GM23338 (cell line): ENCODE data around the gene WIPI1. TPM values are rescaled to one million over a fixed set of nuclear protein-coding genes. Genes with fewer than 3 reads are reported as not detected.

ENCODE experiments used
- ATAC-seq: fragments of 200-7000 bp; cut with Tn5 transposase; 3 replicates; pipeline ENCODE4 v1.9.1; 2020
- DNase-seq: peaks from one replicate; pipeline ENCODE4 v3.0.0-alpha.2; 2015; ENCODE audit warnings: low spot score
- H2AFZ ChIP-seq: fragments of 200-600 bp; sonication (generic); 2 replicates; pipeline ENCODE4 v1.8.0; 2016; ENCODE audit warnings: antibody characterized with exemption, mild to moderate bottlenecking, moderate library complexity
- H3F3A ChIP-seq: fragments of 200-600 bp; sonication (generic); replicated peaks from 2 replicates; pipeline ENCODE4 v1.8.0; 2017; ENCODE audit warnings: antibody characterized with exemption, mixed run types, low read depth
- H3K27ac ChIP-seq: fragments of 200-600 bp; sonication (generic); 2 replicates; pipeline ENCODE4 v1.6.1; 2016; ENCODE audit warnings: low read depth
- H3K27me3 ChIP-seq: fragments of 200-600 bp; sonication (generic); 2 replicates; pipeline ENCODE4 v1.8.0; 2016; ENCODE audit warnings: mild to moderate bottlenecking, mixed run types, moderate library complexity; ENCODE audit not compliant: insufficient read depth
- H3K36me3 ChIP-seq: fragments of 200-600 bp; sonication (generic); 2 replicates; pipeline ENCODE4 v1.8.0; 2016; ENCODE audit warnings: mild to moderate bottlenecking; ENCODE audit not compliant: insufficient read depth
- H3K4me1 ChIP-seq: fragments of 200-600 bp; sonication (generic); 2 replicates; pipeline ENCODE4 v1.8.0; 2016; ENCODE audit warnings: mild to moderate bottlenecking, moderate library complexity; ENCODE audit not compliant: insufficient read depth
- H3K4me2 ChIP-seq: fragments of 200-600 bp; sonication (generic); 2 replicates; pipeline ENCODE4 v1.7.1; 2017; ENCODE audit warnings: mixed run types
- H3K4me3 ChIP-seq: fragments of 200-600 bp; sonication (generic); 2 replicates; pipeline ENCODE4 v1.6.1; 2016; ENCODE audit warnings: mixed run types
- H3K79me2 ChIP-seq: fragments of 200-600 bp; sonication (generic); replicated peaks from 2 replicates; pipeline ENCODE4 v1.8.0; 2017; ENCODE audit warnings: mild to moderate bottlenecking; ENCODE audit not compliant: insufficient read depth
- H3K9me2 ChIP-seq: fragments of 200-600 bp; sonication (generic); 2 replicates; pipeline ENCODE4 v1.8.0; 2017; ENCODE audit not compliant: insufficient read depth
- H4K20me1 ChIP-seq: fragments of 200-600 bp; sonication (generic); replicated peaks from 2 replicates; pipeline ENCODE4 v1.8.0; 2017; ENCODE audit warnings: mild to moderate bottlenecking; ENCODE audit not compliant: insufficient read depth
- H3K27ac Mint-ChIP-seq: 2 replicates; pipeline ENCODE4 v1.8.0; 2020; ENCODE audit warnings: inconsistent platforms, mild to moderate bottlenecking, moderate library complexity, mixed read lengths
- H3K27me3 Mint-ChIP-seq: 3 replicates; pipeline ENCODE4 v1.8.0; 2022; ENCODE audit warnings: low read depth, mild to moderate bottlenecking, moderate library complexity, mixed read lengths, inconsistent platforms; ENCODE audit not compliant: insufficient read depth, poor library complexity
- H3K36me3 Mint-ChIP-seq: 3 replicates; pipeline ENCODE4 v1.8.0; 2021; ENCODE audit warnings: low read depth, mild to moderate bottlenecking, inconsistent platforms, moderate library complexity, mixed read lengths
- H3K4me1 Mint-ChIP-seq: 3 replicates; pipeline ENCODE4 v1.8.0; 2020; ENCODE audit warnings: mild to moderate bottlenecking, inconsistent platforms, mixed read lengths
- H3K4me3 Mint-ChIP-seq: 3 replicates; pipeline ENCODE4 v1.8.0; 2021; ENCODE audit warnings: moderate library complexity, mild to moderate bottlenecking, inconsistent platforms, mixed read lengths
- H3K9me3 Mint-ChIP-seq: 3 replicates; pipeline ENCODE4 v1.8.0; 2020; ENCODE audit warnings: moderate library complexity, mild to moderate bottlenecking, inconsistent platforms, mixed read lengths
- EZH2phosphoT487 ChIP-seq: fragments of 200-600 bp; sonication (generic); IDR thresholded peaks from one replicate; pipeline ENCODE4 v1.8.1; 2018; ENCODE audit warnings: antibody characterized with exemption; ENCODE audit not compliant: unreplicated experiment
- NANOG ChIP-seq: IDR thresholded peaks from 2 replicates; pipeline ENCODE4 v1.6.1; 2016; ENCODE audit warnings: antibody characterized with exemption, borderline replicate concordance
- ZNF114 ChIP-seq: fragments of 250-450 bp; sonication (Bioruptor Pico); IDR thresholded peaks from 2 replicates; pipeline ENCODE4 v1.5.0; 2020; ENCODE audit warnings: mild to moderate bottlenecking, moderate library complexity
- ZNF331 ChIP-seq: fragments of 250-450 bp; sonication (Bioruptor Pico); IDR thresholded peaks from 2 replicates; pipeline ENCODE4 v1.5.0; 2020; ENCODE audit warnings: low read depth, mild to moderate bottlenecking, moderate library complexity
- polyA plus RNA-seq: library from polyadenylated mRNA; unstranded; fragments of >200 nt; fragmentation: Nextera tagmentation; extraction: Ambion mirVana; gene quantifications from 2 replicates; pipeline ENCODE4 v1.2.1, GENCODE V29; 2016
- total RNA-seq: library from RNA; depleted of rRNA; stranded (reverse); fragments of >200 nt; shearing (Covaris generic); gene quantifications from 2 replicates; pipeline ENCODE4 v1.2.3, GENCODE V29; 2014
- TF ChIP-seq, protein P1 (sequence below): IDR thresholded peaks from 2 replicates; pipeline ENCODE4 v1.6.1; 2016; ENCODE audit warnings: antibody characterized with exemption
- TF ChIP-seq, protein P2 (sequence below), 2 experiments: fragments of 200-600 bp in 1 of 2; sonication (generic) in 1 of 2; conservative IDR thresholded peaks; 2 replicates each; pipeline versions ENCODE4 v1.5.1 to v1.6.1; 2016 to 2017; ENCODE audit warnings: antibody characterized with exemption in 2 of 2, low read depth in 2 of 2, mild to moderate bottlenecking in 2 of 2, moderate library complexity in 1 of 2
- TF ChIP-seq, protein P3 (sequence below): fragments of 250-450 bp; sonication (Bioruptor Pico); IDR thresholded peaks from 2 replicates; pipeline ENCODE4 v1.5.0; 2020; ENCODE audit warnings: mild to moderate bottlenecking, moderate library complexity

The WIPI1 gene
- total and polyA plus RNA-seq, 2 experiments from 2014 or later = 24.1 to 29.3 TPM

DNA sequence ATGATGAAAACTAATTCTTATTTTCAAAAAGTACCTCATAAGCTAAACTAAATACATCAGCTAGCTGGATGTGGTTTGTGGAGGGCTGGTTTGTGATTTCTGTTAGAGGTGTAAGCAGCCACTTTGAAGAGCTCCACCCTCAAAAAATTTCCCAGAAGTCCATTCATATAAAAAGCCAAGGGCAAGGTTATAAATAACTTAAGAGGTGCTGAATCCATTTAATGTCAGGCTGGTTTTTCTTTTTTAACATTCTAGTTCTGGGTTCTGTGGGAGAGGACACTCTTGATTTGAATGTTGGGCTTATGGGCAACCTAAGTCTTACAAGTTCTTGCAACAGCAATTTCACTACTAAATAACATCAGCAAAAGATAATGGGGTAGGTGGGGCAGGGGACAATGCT is 3.4 kb upstream of the WIPI1 start (continued):
- TF ChIP-seq, protein P1, sequence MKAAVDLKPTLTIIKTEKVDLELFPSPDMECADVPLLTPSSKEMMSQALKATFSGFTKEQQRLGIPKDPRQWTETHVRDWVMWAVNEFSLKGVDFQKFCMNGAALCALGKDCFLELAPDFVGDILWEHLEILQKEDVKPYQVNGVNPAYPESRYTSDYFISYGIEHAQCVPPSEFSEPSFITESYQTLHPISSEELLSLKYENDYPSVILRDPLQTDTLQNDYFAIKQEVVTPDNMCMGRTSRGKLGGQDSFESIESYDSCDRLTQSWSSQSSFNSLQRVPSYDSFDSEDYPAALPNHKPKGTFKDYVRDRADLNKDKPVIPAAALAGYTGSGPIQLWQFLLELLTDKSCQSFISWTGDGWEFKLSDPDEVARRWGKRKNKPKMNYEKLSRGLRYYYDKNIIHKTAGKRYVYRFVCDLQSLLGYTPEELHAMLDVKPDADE = no peak
- TF ChIP-seq ZNF331 (CRISPR knock-in tag) (no peak), ZNF114 (CRISPR knock-in tag) (no peak)
- TF ChIP-seq, protein P2, sequence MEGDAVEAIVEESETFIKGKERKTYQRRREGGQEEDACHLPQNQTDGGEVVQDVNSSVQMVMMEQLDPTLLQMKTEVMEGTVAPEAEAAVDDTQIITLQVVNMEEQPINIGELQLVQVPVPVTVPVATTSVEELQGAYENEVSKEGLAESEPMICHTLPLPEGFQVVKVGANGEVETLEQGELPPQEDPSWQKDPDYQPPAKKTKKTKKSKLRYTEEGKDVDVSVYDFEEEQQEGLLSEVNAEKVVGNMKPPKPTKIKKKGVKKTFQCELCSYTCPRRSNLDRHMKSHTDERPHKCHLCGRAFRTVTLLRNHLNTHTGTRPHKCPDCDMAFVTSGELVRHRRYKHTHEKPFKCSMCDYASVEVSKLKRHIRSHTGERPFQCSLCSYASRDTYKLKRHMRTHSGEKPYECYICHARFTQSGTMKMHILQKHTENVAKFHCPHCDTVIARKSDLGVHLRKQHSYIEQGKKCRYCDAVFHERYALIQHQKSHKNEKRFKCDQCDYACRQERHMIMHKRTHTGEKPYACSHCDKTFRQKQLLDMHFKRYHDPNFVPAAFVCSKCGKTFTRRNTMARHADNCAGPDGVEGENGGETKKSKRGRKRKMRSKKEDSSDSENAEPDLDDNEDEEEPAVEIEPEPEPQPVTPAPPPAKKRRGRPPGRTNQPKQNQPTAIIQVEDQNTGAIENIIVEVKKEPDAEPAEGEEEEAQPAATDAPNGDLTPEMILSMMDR (conservative IDR thresholded peaks at IDR 0.05; ENCODE audit: low read depth in 2 of 2) = no peak

DNA sequence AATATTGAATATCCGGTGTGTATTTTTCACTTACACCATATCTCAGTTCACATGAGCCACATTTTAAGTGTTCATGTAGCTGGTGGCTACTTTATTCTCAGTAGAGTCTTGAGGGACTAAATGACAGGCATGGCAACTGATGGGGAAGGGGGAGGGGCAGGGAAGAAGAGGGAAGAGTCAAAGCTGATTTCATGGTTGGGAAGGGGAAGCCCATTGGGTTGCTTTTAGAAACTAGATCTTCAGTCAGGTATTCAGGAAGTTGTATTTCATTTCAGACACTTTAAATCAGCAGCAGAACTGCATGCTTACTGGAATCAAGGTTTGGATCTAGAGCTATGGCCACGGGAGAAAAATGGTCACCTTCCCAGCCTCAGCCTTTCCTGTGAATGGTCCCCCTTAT is 2.9 kb upstream of the WIPI1 start:
- Histone ChIP-seq H2AFZ (no peak overlapping the region), H3K4me1 (peaks cover 53% of the 10 kb centered on the region), H3K27me3 (peaks cover 7% of the 10 kb centered on the region; the same call in 1 of the 2 replicates), H3F3A (peaks cover 4% of the 10 kb centered on the region; the same call in 1 of the 2 replicates), H3K36me3 (no peaks in the 10 kb centered on the region), H3K79me2 (no peaks in the 10 kb centered on the region), H3K27ac (no peak overlapping the region), H3K4me2 (no peak overlapping the region), H4K20me1 (no peaks in the 10 kb centered on the region), H3K9me2 (no peaks in the 10 kb centered on the region), H3K4me3 (no peak overlapping the region)
- peaks cover 10% of the 10 kb centered on the region for H3K27me3 Mint-ChIP-seq
- no peak for TF ChIP-seq NANOG
- TF ChIP-seq, protein P2 (conservative IDR thresholded peaks at IDR 0.05; ENCODE audit: low read depth in 2 of 2) = no peak
- no peak for DNase-seq
- H3K4me1 Mint-ChIP-seq = peaks cover 55% of the 10 kb centered on the region
- no peak overlapping the region; the same call in 2 of the 3 replicates for H3K4me3 Mint-ChIP-seq
- no peaks in the 10 kb centered on the region for H3K36me3 Mint-ChIP-seq
- H3K9me3 Mint-ChIP-seq = no peaks in the 10 kb centered on the region; the same call in 2 of the 3 replicates
- ATAC-seq = no peak
- H3K27ac Mint-ChIP-seq = no peak overlapping the region

DNA sequence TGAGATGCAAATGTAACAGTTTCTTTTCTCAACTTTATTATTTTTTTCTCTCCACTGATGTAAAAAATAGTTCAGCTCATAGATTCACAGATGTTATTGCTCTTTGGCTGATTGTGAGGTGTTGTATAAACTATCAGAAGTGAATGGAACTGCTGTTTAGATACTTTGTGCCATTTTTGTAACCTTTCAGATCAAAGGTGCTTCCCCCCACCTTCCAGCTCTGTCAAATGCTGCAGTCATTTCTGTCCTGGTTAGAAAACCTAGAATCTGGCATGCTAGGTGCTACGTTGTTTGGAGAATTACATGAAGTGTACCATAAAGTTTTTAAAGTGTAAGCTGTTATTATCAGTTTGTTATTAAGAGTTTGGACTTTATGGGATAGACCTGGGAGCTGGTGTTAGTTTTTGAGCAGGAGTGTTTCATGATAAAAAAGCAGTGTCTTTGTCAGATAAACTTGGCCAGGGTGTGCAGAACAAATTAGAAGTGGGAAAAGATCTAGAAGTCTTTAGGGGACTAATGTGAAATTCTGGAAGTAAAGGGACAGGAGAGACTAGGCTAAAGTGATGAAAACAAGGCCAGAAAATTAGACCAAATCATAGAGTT is 1.8 kb upstream of the WIPI1 start:
- H3K4me3 Mint-ChIP-seq = no peak overlapping the region
- ATAC-seq = no peak
- no peaks in the 10 kb centered on the region for H3K79me2 ChIP-seq
- H3K36me3 ChIP-seq = no peaks in the 10 kb centered on the region
- H4K20me1 ChIP-seq = no peaks in the 10 kb centered on the region
- H3K4me2 ChIP-seq = no peak overlapping the region
- H3K4me1 Mint-ChIP-seq = peaks cover 61% of the 10 kb centered on the region
- H3K4me3 ChIP-seq = no peak overlapping the region
- no peak overlapping the region for H3K27ac ChIP-seq
- DNase-seq = no peak
- no peak overlapping the region for H3K27ac Mint-ChIP-seq
- no peaks in the 10 kb centered on the region for H3K36me3 Mint-ChIP-seq
- peaks cover 54% of the 10 kb centered on the region for H3K4me1 ChIP-seq
- H3K27me3 Mint-ChIP-seq = peaks cover 10% of the 10 kb centered on the region
- no peaks in the 10 kb centered on the region; the same call in 2 of the 3 replicates for H3K9me3 Mint-ChIP-seq
- peaks cover 7% of the 10 kb centered on the region; the same call in 1 of the 2 replicates for H3K27me3 ChIP-seq
- peaks cover 4% of the 10 kb centered on the region; the same call in 1 of the 2 replicates for H3F3A ChIP-seq
- H3K9me2 ChIP-seq = no peaks in the 10 kb centered on the region
- no peak overlapping the region for H2AFZ ChIP-seq
- TF ChIP-seq EZH2phosphoT487 = no peak
- TF ChIP-seq, protein P3, sequence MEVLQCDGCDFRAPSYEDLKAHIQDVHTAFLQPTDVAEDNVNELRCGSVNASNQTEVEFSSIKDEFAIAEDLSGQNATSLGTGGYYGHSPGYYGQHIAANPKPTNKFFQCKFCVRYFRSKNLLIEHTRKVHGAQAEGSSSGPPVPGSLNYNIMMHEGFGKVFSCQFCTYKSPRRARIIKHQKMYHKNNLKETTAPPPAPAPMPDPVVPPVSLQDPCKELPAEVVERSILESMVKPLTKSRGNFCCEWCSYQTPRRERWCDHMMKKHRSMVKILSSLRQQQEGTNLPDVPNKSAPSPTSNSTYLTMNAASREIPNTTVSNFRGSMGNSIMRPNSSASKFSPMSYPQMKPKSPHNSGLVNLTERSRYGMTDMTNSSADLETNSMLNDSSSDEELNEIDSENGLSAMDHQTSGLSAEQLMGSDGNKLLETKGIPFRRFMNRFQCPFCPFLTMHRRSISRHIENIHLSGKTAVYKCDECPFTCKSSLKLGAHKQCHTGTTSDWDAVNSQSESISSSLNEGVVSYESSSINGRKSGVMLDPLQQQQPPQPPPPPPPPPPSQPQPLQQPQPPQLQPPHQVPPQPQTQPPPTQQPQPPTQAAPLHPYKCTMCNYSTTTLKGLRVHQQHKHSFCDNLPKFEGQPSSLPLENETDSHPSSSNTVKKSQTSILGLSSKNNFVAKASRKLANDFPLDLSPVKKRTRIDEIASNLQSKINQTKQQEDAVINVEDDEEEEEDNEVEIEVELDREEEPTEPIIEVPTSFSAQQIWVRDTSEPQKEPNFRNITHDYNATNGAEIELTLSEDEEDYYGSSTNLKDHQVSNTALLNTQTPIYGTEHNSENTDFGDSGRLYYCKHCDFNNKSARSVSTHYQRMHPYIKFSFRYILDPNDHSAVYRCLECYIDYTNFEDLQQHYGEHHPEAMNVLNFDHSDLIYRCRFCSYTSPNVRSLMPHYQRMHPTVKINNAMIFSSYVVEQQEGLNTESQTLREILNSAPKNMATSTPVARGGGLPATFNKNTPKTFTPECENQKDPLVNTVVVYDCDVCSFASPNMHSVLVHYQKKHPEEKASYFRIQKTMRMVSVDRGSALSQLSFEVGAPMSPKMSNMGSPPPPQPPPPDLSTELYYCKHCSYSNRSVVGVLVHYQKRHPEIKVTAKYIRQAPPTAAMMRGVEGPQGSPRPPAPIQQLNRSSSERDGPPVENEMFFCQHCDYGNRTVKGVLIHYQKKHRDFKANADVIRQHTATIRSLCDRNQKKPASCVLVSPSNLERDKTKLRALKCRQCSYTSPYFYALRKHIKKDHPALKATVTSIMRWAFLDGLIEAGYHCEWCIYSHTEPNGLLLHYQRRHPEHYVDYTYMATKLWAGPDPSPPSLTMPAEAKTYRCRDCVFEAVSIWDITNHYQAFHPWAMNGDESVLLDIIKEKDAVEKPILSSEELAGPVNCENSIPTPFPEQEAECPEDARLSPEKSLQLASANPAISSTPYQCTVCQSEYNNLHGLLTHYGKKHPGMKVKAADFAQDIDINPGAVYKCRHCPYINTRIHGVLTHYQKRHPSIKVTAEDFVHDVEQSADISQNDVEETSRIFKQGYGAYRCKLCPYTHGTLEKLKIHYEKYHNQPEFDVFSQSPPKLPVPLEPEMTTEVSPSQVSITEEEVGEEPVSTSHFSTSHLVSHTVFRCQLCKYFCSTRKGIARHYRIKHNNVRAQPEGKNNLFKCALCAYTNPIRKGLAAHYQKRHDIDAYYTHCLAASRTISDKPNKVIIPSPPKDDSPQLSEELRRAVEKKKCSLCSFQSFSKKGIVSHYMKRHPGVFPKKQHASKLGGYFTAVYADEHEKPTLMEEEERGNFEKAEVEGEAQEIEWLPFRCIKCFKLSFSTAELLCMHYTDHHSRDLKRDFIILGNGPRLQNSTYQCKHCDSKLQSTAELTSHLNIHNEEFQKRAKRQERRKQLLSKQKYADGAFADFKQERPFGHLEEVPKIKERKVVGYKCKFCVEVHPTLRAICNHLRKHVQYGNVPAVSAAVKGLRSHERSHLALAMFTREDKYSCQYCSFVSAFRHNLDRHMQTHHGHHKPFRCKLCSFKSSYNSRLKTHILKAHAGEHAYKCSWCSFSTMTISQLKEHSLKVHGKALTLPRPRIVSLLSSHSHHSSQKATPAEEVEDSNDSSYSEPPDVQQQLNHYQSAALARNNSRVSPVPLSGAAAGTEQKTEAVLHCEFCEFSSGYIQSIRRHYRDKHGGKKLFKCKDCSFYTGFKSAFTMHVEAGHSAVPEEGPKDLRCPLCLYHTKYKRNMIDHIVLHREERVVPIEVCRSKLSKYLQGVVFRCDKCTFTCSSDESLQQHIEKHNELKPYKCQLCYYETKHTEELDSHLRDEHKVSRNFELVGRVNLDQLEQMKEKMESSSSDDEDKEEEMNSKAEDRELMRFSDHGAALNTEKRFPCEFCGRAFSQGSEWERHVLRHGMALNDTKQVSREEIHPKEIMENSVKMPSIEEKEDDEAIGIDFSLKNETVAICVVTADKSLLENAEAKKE (CRISPR knock-in tag) = no peak
- no peak for TF ChIP-seq ZNF331 (CRISPR knock-in tag)
- TF ChIP-seq NANOG = no peak
